DMS79 (cell line): ENCODE results near the gene BCAS3.
"Not testable (repeated sequence)": the region's sequence is repeated elsewhere in the genome, so short reads cannot be mapped to it uniquely, and the experiment has no call there.

Experiments
- DNase-seq: peaks from one replicate; lab custom pipeline; 2025; lab: John Stamatoyannopoulos, UW

BCAS3 gene

GRCh38 chr17:60677308-60678117 is at the start of gene BCAS3:
Gene BCAS3, plus strand, starts transcription at chr17:60677851.
- DNase-seq: peak; percentile 82

- no peak for DNase-seq
Measured at GRCh38 chr17:60628252-60628889, 49.3 kb upstream of the BCAS3 start.

GRCh38 chr17:60629120-60629519 is 48.5 kb upstream of the BCAS3 start:
- no peak for DNase-seq

GRCh38 chr17:60630352-60630751 is 47.3 kb upstream of the BCAS3 start:
- DNase-seq: no peak

GRCh38 chr17:60631119-60631518 is 46.5 kb upstream of the BCAS3 start:
- no peak for DNase-seq

GRCh38 chr17:60637683-60638082 is 40.0 kb upstream of the BCAS3 start:
- no peak for DNase-seq

- DNase-seq: no peak
Measured at GRCh38 chr17:60639019-60639330, 38.7 kb upstream of the BCAS3 start.

GRCh38 chr17:60640503-60640902 is 37.1 kb upstream of the BCAS3 start:
- DNase-seq: no peak

GRCh38 chr17:60641126-60641525 is 36.5 kb upstream of the BCAS3 start:
- DNase-seq: no peak

- DNase-seq: peak; percentile 5
Measured at GRCh38 chr17:60641810-60642220, 35.8 kb upstream of the BCAS3 start.

GRCh38 chr17:60645918-60646523 is 31.6 kb upstream of the BCAS3 start:
- DNase-seq: peak; percentile 48

GRCh38 chr17:60646701-60647100 is 30.9 kb upstream of the BCAS3 start:
- no peak for DNase-seq

- no peak for DNase-seq
Measured at GRCh38 chr17:60647705-60648104, 29.9 kb upstream of the BCAS3 start.

GRCh38 chr17:60652454-60653247 is 25.0 kb upstream of the BCAS3 start:
- DNase-seq: no peak

GRCh38 chr17:60653569-60653968 is 24.1 kb upstream of the BCAS3 start:
- DNase-seq: no peak

GRCh38 chr17:60656499-60656898 is 21.2 kb upstream of the BCAS3 start:
- DNase-seq: no peak

- no peak for DNase-seq
Measured at GRCh38 chr17:60659156-60659555, 18.5 kb upstream of the BCAS3 start.

- no peak for DNase-seq
Measured at GRCh38 chr17:60661489-60661888, 16.2 kb upstream of the BCAS3 start.

GRCh38 chr17:60664022-60664421 is 13.6 kb upstream of the BCAS3 start:
- DNase-seq: no peak

- DNase-seq: no peak
Measured at GRCh38 chr17:60665602-60666001, 12.0 kb upstream of the BCAS3 start.

- DNase-seq: not testable (repeated sequence)
Measured at GRCh38 chr17:60668741-60669140, 8.9 kb upstream of the BCAS3 start.

- no peak for DNase-seq
Measured at GRCh38 chr17:60671482-60671881, 6.2 kb upstream of the BCAS3 start.
